Left renal pelvis (tissue), 4 donors: ENCODE data around the gene FBXW9. TPM values are rescaled to one million over a fixed set of nuclear protein-coding genes. Genes with fewer than 3 reads are reported as not detected.
"Not testable (repeated sequence)": the region's sequence is repeated elsewhere in the genome, so short reads cannot be mapped to it uniquely, and the experiment has no call there.

ENCODE experiments used
- DNase-seq, 4 donors: peaks; one replicate each; pipeline ENCODE4 v3.0.0-alpha.2; 2013; ENCODE audit warnings: low read depth in 4 of 4, low spot score in 3 of 4
- polyA plus RNA-seq, 4 donors: library from polyadenylated mRNA; unstranded; fragments of 120-200 nt; gene quantifications; one replicate each; pipeline ENCODE4 v1.2.1, GENCODE V29; 2013; ENCODE audit not compliant: insufficient read length in 4 of 4

The FBXW9 gene
- polyA plus RNA-seq, 4 donors, result 5.8 to 18.7 (median 11.3) TPM

GRCh38 chr19:12664406-12665280 is 31.8 kb downstream of the FBXW9 start:
- DNase-seq, result no peak

- no peak for DNase-seq
Measured at GRCh38 chr19:12660980-12661379, 35.5 kb downstream of the FBXW9 start.

- no peak for DNase-seq
Measured at GRCh38 chr19:12657966-12658365, 38.5 kb downstream of the FBXW9 start.

- DNase-seq, result no peak
Measured at GRCh38 chr19:12656899-12657571, 39.4 kb downstream of the FBXW9 start.

- DNase-seq, result no peak
Measured at GRCh38 chr19:12655546-12655945, 40.9 kb downstream of the FBXW9 start.

GRCh38 chr19:12652219-12652618 is 44.2 kb downstream of the FBXW9 start:
- DNase-seq, result no peak

GRCh38 chr19:12649941-12650340 is 46.5 kb downstream of the FBXW9 start:
- DNase-seq, result no peak

GRCh38 chr19:12648088-12648487 is 48.3 kb downstream of the FBXW9 start:
- no peak for DNase-seq

- no peak for DNase-seq
Measured at GRCh38 chr19:12647490-12648071, 48.9 kb downstream of the FBXW9 start.

GRCh38 chr19:12647047-12647446 is 49.4 kb downstream of the FBXW9 start:
- no peak for DNase-seq

- DNase-seq, result no peak
Measured at GRCh38 chr19:12646551-12646950, 49.9 kb downstream of the FBXW9 start.

GRCh38 chr19:12643716-12644115 is 52.7 kb downstream of the FBXW9 start:
- DNase-seq, result not testable (repeated sequence)

- no peak for DNase-seq
Measured at GRCh38 chr19:12642506-12642905, 53.9 kb downstream of the FBXW9 start.

GRCh38 chr19:12641456-12641855 is 55.0 kb downstream of the FBXW9 start:
- no peak for DNase-seq

GRCh38 chr19:12639901-12640613 is 56.4 kb downstream of the FBXW9 start:
- DNase-seq, result peak; percentile 36 to 62 (median 42)

Other genes starting within 250 kb of the FBXW9 start
- gene ZNF709, start 211.8 kb downstream of the FBXW9 start, polyA plus RNA-seq, result 1 to 10 TPM; 5.7 to 9.4 (median 8.7) TPM
- gene ZNF564, start 145.1 kb downstream of the FBXW9 start, polyA plus RNA-seq, result 10 to 100 TPM in 3 of 4 donors, 1 to 10 TPM in 1; 7.2 to 15.9 (median 13.9) TPM
- gene ZNF490, start 85.8 kb downstream of the FBXW9 start, polyA plus RNA-seq, result 1 to 10 TPM; 3.5 to 5.9 (median 5.1) TPM
- gene ZNF791, start 85.7 kb downstream of the FBXW9 start, polyA plus RNA-seq, result 10 to 100 TPM; 21.5 to 25.2 (median 23.0) TPM
- gene MAN2B1, start 29.9 kb downstream of the FBXW9 start, polyA plus RNA-seq, result 10 to 100 TPM; 25.0 to 33.6 (median 30.1) TPM
- 10 to 100 TPM; 13.9 to 27.3 (median 14.4) TPM for gene WDR83, start 29.8 kb downstream of the FBXW9 start, polyA plus RNA-seq
- 10 to 100 TPM; 52.4 to 97.1 (median 72.6) TPM for gene DHPS, start 14.8 kb downstream of the FBXW9 start, polyA plus RNA-seq
- gene GNG14, start 8.6 kb downstream of the FBXW9 start, polyA plus RNA-seq, result under 1 TPM in 1 of 4 donors, not detected in 3; 0.63 TPM
- 10 to 100 TPM; 60.5 to 82.1 (median 69.8) TPM for gene TNPO2, start 27.3 kb upstream of the FBXW9 start, polyA plus RNA-seq
- 100 to 1,000 TPM; 139 to 201 (median 152) TPM for gene TRIR, start 38.1 kb upstream of the FBXW9 start, polyA plus RNA-seq
- gene GET3, start 40.9 kb upstream of the FBXW9 start, polyA plus RNA-seq, result 10 to 100 TPM; 70.6 to 94.6 (median 77.6) TPM
- gene BEST2, start 55.2 kb upstream of the FBXW9 start, polyA plus RNA-seq, result under 1 TPM in 1 of 4 donors, not detected in 3; 0.23 TPM
- gene HOOK2, start 78.9 kb upstream of the FBXW9 start, polyA plus RNA-seq, result 10 to 100 TPM; 17.8 to 90.4 (median 45.4) TPM
- 100 to 1,000 TPM in 1 of 4 donors, 10 to 100 TPM in 3; 13.8 to 678 (median 32.3) TPM for gene JUNB, start 94.9 kb upstream of the FBXW9 start, polyA plus RNA-seq
- gene PRDX2, start 105.2 kb upstream of the FBXW9 start, polyA plus RNA-seq, result 100 to 1,000 TPM; 242 to 339 (median 290) TPM
- gene THSD8, start 105.4 kb upstream of the FBXW9 start, polyA plus RNA-seq, result 10 to 100 TPM in 1 of 4 donors, 1 to 10 TPM in 3; 5.8 to 12.9 (median 8.2) TPM
- gene RNASEH2A, start 110.0 kb upstream of the FBXW9 start, polyA plus RNA-seq, result 10 to 100 TPM; 25.6 to 38.5 (median 29.9) TPM
- under 1 TPM in 2 of 4 donors, not detected in 2; 0.20 to 0.29 TPM for gene RTBDN, start 137.9 kb upstream of the FBXW9 start, polyA plus RNA-seq
- gene MAST1, start 141.9 kb upstream of the FBXW9 start, polyA plus RNA-seq, result 1 to 10 TPM in 3 of 4 donors, under 1 TPM in 1; 0.94 to 1.7 (median 1.2) TPM
- gene DNASE2, start 184.8 kb upstream of the FBXW9 start, polyA plus RNA-seq, result 10 to 100 TPM; 12.0 to 14.0 (median 12.6) TPM
- 1 to 10 TPM in 1 of 4 donors, under 1 TPM in 3; 0.19 to 3.4 (median 0.34) TPM for gene KLF1, start 190.6 kb upstream of the FBXW9 start, polyA plus RNA-seq
- 10 to 100 TPM; 14.9 to 36.7 (median 26.0) TPM for gene GCDH, start 194.5 kb upstream of the FBXW9 start, polyA plus RNA-seq
- gene SYCE2, start 222.7 kb upstream of the FBXW9 start, polyA plus RNA-seq, result 1 to 10 TPM; 2.0 to 5.4 (median 2.7) TPM
- gene FARSA, start 237.1 kb upstream of the FBXW9 start, polyA plus RNA-seq, result 10 to 100 TPM; 32.3 to 59.0 (median 45.4) TPM
- 100 to 1,000 TPM; 715 to 943 (median 905) TPM for gene CALR, start 242.0 kb upstream of the FBXW9 start, polyA plus RNA-seq
- gene RAD23A, start 249.2 kb upstream of the FBXW9 start, polyA plus RNA-seq, result 10 to 100 TPM; 68.2 to 96.0 (median 74.4) TPM